Motor neuron (in vitro differentiated cells): ENCODE results near the gene EIF3F. TPM values are rescaled to one million over a fixed set of nuclear protein-coding genes. Genes with fewer than 3 reads are reported as not detected.
A peak's percentile ranks its signal among the peaks of the same experiment; 100 is the strongest.

Experiments
- ATAC-seq, 8 experiments: fragments of 200-7000 bp; cut with Tn5 transposase; replicated peaks in 6 of 8; 2 replicates each; pipeline ENCODE4 v1.8.0; 2021; ENCODE audit warnings: mild to moderate bottlenecking in 8 of 8, moderate library complexity in 8 of 8
- H3K27ac ChIP-seq, 2 donors: fragments of 250-450 bp; sonication (Bioruptor Pico); 2 replicates each; pipeline ENCODE4 v1.9.0; 2021; ENCODE audit warnings: antibody characterized with exemption in 2 of 2, mild to moderate bottlenecking in 2 of 2, moderate library complexity in 1 of 2
- H3K4me1 ChIP-seq, 2 donors: fragments of 250-450 bp; sonication (Bioruptor Pico); replicated peaks in 1 of 2; 2 replicates each; pipeline ENCODE4 v1.6.1; 2021; ENCODE audit warnings: antibody characterized with exemption in 2 of 2, mild to moderate bottlenecking in 2 of 2, moderate library complexity in 1 of 2
- H3K4me3 ChIP-seq, 5 donors: fragments of 250-450 bp; sonication (Bioruptor Pico); 2 replicates each; pipeline ENCODE4 v1.9.0; 2021; ENCODE audit warnings: antibody characterized with exemption in 5 of 5, mild to moderate bottlenecking in 5 of 5, moderate library complexity in 4 of 5
- WGBS, 10 experiments: fragments of 450-650 bp; shearing (Covaris generic); methylation state at CpG; one replicate each; pipeline ENCODE4 v1.0.0; 2022; 5-methylcytosine and 5-hydroxymethylcytosine counted together
- in situ Hi-C, 9 experiments: fragments of 400-800 bp; cut with MboI; loops; one replicate each; pipeline ENCODE4 v1.15.0; 2021; ENCODE audit warnings: low sequenced_read_pairs in 9 of 9, low pct_unique_long_range_greater_than_20kb in 2 of 9; ENCODE audit not compliant: unreplicated experiment in 9 of 9
- total RNA-seq, 8 experiments: library from RNA; unstranded; fragments of 300-600 nt; gene quantifications; 2 replicates each; pipeline versions ENCODE4 v1.2.3 to v1.2.4, GENCODE V29; 2022

EIF3F gene
- total RNA-seq, 8 experiments from 2014 or later: 212 to 457 (median 285) TPM

- Histone ChIP-seq H3K27ac (no peak overlapping the region), H3K4me3 (no peak overlapping the region), H3K4me1 (peaks cover 45 to 62% of the 10 kb centered on the region in 2 donors)
- in situ Hi-C loops: loop anchor here in 2 of 9 experiments (10.0 to 25.0 kb wide), 2 partner anchors 48 to 525 kb away; partner anchors contain the start of gene TUB (in 1 of the 2)
- ATAC-seq: no peak
- 50 to 100% (median 100%) methylated on average over 1 to 2 of the region's 5 CpGs; no CpG with 5 or more reads in 4 of the 10 experiments for WGBS, 10 experiments
Measured at GRCh38 chr11:8036986-8037385, 49.8 kb downstream of the EIF3F start.

- in situ Hi-C loops: loop anchor here in 2 of 9 experiments (10.0 to 25.0 kb wide), 2 partner anchors 46 to 524 kb away; partner anchors contain the start of gene TUB (in 1 of the 2)
- peak in 5 of 8 experiments; percentile 88 to 93 (median 91) for ATAC-seq
- Histone ChIP-seq H3K4me3 (no peak overlapping the region), H3K27ac (peak overlapping the region in 1 of 2 donors; percentile 42), H3K4me1 (peaks cover 43 to 52% of the 10 kb centered on the region in 2 donors)
- 0 to 50% (median 23%) methylated on average over 1 to 6 of the region's 8 CpGs; no CpG with 5 or more reads in 1 of the 10 experiments for WGBS, 10 experiments
Measured at GRCh38 chr11:8038393-8038792, 51.3 kb downstream of the EIF3F start.

GRCh38 chr11:8038811-8039529 lies 51.8 kb downstream of the EIF3F start:
- WGBS, 10 experiments: 44 to 90% (median 72%) methylated on average over 2 to 7 of the region's 12 CpGs; no CpG with 5 or more reads in 5 of the 10 experiments
- H3K27ac ChIP-seq: peak overlapping the region in 1 of 2 donors; percentile 2
- peaks cover 43 to 46% of the 10 kb centered on the region in 2 donors for H3K4me1 ChIP-seq
- ATAC-seq: peak in 3 of 8 experiments; percentile 2 to 4 (median 3)
- no peak overlapping the region for H3K4me3 ChIP-seq
- in situ Hi-C loops: loop anchor here in 2 of 9 experiments (10.0 to 25.0 kb wide), 2 partner anchors 46 to 523 kb away; partner anchors contain the start of gene TUB (in 1 of the 2)

- 60 to 80% methylated on average over 1 of the region's 10 CpGs; no CpG with 5 or more reads in 8 of the 10 experiments for WGBS, 10 experiments
- in situ Hi-C loops: loop anchor here in 2 of 9 experiments (10.0 to 25.0 kb wide), 2 partner anchors 45 to 523 kb away; partner anchors contain the start of gene TUB (in 1 of the 2)
- Histone ChIP-seq H3K4me3 (no peak overlapping the region), H3K27ac (no peak overlapping the region), H3K4me1 (peaks cover 38 to 39% of the 10 kb centered on the region in 2 donors)
- ATAC-seq: no peak
Measured at GRCh38 chr11:8039530-8040260, 52.6 kb downstream of the EIF3F start.

- no peak for ATAC-seq
- 33 to 94% (median 89%) methylated on average over 2 to 3 of the region's 4 CpGs; no CpG with 5 or more reads in 5 of the 10 experiments for WGBS, 10 experiments
- Histone ChIP-seq H3K27ac (no peak overlapping the region), H3K4me1 (peaks cover 31 to 32% of the 10 kb centered on the region in 2 donors), H3K4me3 (no peak overlapping the region)
- in situ Hi-C loops: loop anchor here in 1 of 9 experiments (25.0 kb wide), 1 partner anchor 522 kb away; no protein-coding TSS in a partner anchor
Measured at GRCh38 chr11:8040261-8040920, 53.3 kb downstream of the EIF3F start.

- H3K4me3 ChIP-seq: no peak overlapping the region
- no peak overlapping the region for H3K27ac ChIP-seq
- ATAC-seq: no peak
- WGBS, 10 experiments: 67 to 100% (median 83%) methylated on average over 1 of the region's 2 CpGs; no CpG with 5 or more reads in 6 of the 10 experiments
- in situ Hi-C loops: loop anchor here in 1 of 9 experiments (25.0 kb wide), 1 partner anchor 521 kb away; no protein-coding TSS in a partner anchor
- H3K4me1 ChIP-seq: peaks cover 26 to 27% of the 10 kb centered on the region in 2 donors
Measured at GRCh38 chr11:8040921-8041285, 53.8 kb downstream of the EIF3F start.

- 57 to 100% (median 86%) methylated on average over 1 to 4 of the region's 4 CpGs; no CpG with 5 or more reads in 5 of the 10 experiments for WGBS, 10 experiments
- H3K27ac ChIP-seq: no peak overlapping the region
- no peak for ATAC-seq
- peaks cover 20% of the 10 kb centered on the region in 2 donors for H3K4me1 ChIP-seq
- H3K4me3 ChIP-seq: no peak overlapping the region
- in situ Hi-C loops: loop anchor here in 1 of 9 experiments (25.0 kb wide), 1 partner anchor 521 kb away; no protein-coding TSS in a partner anchor
Measured at GRCh38 chr11:8041576-8041975, 54.4 kb downstream of the EIF3F start.

- no peak overlapping the region for H3K27ac ChIP-seq
- in situ Hi-C loops: loop anchor here in 1 of 9 experiments (25.0 kb wide), 1 partner anchor 519 kb away; no protein-coding TSS in a partner anchor
- no peak for ATAC-seq
- WGBS, 10 experiments: 0 to 90% (median 62%) methylated on average over 1 to 2 of the region's 2 CpGs
- H3K4me3 ChIP-seq: no peak overlapping the region
- H3K4me1 ChIP-seq: peaks cover 6 to 9% of the 10 kb centered on the region in 2 donors
Measured at GRCh38 chr11:8043756-8044155, 56.6 kb downstream of the EIF3F start.

- Histone ChIP-seq H3K4me3 (no peak overlapping the region), H3K4me1 (no peaks in the 10 kb centered on the region), H3K27ac (no peak overlapping the region)
- ATAC-seq: no peak
- in situ Hi-C loops: loop anchor here in 1 of 9 experiments (25.0 kb wide), 1 partner anchor 516 kb away; no protein-coding TSS in a partner anchor
- 0 to 78% (median 54%) methylated on average over 1 to 4 of the region's 4 CpGs; no CpG with 5 or more reads in 1 of the 10 experiments for WGBS, 10 experiments
Measured at GRCh38 chr11:8045839-8046238, 58.7 kb downstream of the EIF3F start.

GRCh38 chr11:8047382-8047781 lies 60.2 kb downstream of the EIF3F start:
- 0 to 86% (median 60%) methylated on average over 1 to 2 of the region's 3 CpGs; no CpG with 5 or more reads in 3 of the 10 experiments for WGBS, 10 experiments
- Histone ChIP-seq H3K4me1 (no peaks in the 10 kb centered on the region), H3K4me3 (no peak overlapping the region), H3K27ac (no peak overlapping the region)
- in situ Hi-C loops: loop anchor here in 1 of 9 experiments (25.0 kb wide), 1 partner anchor 515 kb away; no protein-coding TSS in a partner anchor
- ATAC-seq: no peak

- in situ Hi-C loops: loop anchor here in 1 of 9 experiments (25.0 kb wide), 1 partner anchor 513 kb away; no protein-coding TSS in a partner anchor
- WGBS, 10 experiments: 42 to 92% (median 83%) methylated on average over 1 to 3 of the region's 3 CpGs; no CpG with 5 or more reads in 1 of the 10 experiments
Measured at GRCh38 chr11:8049084-8049483, 61.9 kb downstream of the EIF3F start.

More at GRCh38 chr11:8049084-8049483, 61.9 kb downstream of the EIF3F start:
- H3K27ac ChIP-seq: no peak overlapping the region
- no peak overlapping the region for H3K4me3 ChIP-seq
- no peak for ATAC-seq
- no peaks in the 10 kb centered on the region for H3K4me1 ChIP-seq
